Measurements from ENCODE around the gene CDH26.

The CDH26 gene

DNA sequence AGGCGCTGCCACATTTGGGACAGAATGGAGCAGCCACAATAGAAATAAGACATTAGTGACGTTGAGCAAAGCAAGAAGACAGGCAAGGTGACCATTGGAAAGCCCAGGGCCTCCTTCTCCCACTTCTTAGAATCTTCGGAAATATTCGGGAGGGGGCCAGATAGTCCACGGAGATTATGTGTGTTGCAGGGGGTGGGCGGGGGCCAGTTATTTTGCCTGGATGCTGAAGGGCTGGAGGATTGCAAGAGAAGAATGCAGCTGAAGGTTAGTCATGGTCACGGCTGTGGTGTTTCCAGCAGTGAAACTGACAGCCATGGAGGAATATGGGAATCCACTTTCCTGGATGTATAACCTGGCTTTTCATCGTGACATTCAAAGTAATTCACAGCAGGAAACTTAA lies 88.6 kb downstream of the CDH26 start:
- Histone ChIP-seq H3K9me2 (replicated peaks; ENCODE audit: insufficient read depth, low read length) (no peaks in the 10 kb centered on the region), H3K27ac (ENCODE audit: low read depth, low read length) (no peak overlapping the region), H3K79me2 (ENCODE audit: insufficient read depth, low read length) (no peaks in the 10 kb centered on the region), H3K4me3 (ENCODE audit: insufficient read depth, low read length, poor library complexity, severe bottlenecking) (no peak overlapping the region), H3F3A (ENCODE audit: insufficient read depth) (no peaks in the 10 kb centered on the region), H3K27me3 (ENCODE audit: low read length) (no peaks in the 10 kb centered on the region), H3K9me3 (ENCODE audit: insufficient read depth, low read length) (no peaks in the 10 kb centered on the region; the same call in 1 of the 2 replicates), H2AFZ (ENCODE audit: low read depth, low read length, severe bottlenecking) (no peak overlapping the region), H4K20me1 (ENCODE audit: low read depth, low read length) (no peaks in the 10 kb centered on the region), H3K4me2 (ENCODE audit: low read depth, low read length, poor library complexity, severe bottlenecking) (no peak overlapping the region), H3K9ac (ENCODE audit: low read length) (no peak overlapping the region), H3K36me3 (ENCODE audit: low read length) (no peaks in the 10 kb centered on the region)
- no peak for TF ChIP-seq EZH2phosphoT487 (conservative IDR thresholded peaks at IDR 0.05; ENCODE audit: low read length)
- TF ChIP-seq, protein P1, sequence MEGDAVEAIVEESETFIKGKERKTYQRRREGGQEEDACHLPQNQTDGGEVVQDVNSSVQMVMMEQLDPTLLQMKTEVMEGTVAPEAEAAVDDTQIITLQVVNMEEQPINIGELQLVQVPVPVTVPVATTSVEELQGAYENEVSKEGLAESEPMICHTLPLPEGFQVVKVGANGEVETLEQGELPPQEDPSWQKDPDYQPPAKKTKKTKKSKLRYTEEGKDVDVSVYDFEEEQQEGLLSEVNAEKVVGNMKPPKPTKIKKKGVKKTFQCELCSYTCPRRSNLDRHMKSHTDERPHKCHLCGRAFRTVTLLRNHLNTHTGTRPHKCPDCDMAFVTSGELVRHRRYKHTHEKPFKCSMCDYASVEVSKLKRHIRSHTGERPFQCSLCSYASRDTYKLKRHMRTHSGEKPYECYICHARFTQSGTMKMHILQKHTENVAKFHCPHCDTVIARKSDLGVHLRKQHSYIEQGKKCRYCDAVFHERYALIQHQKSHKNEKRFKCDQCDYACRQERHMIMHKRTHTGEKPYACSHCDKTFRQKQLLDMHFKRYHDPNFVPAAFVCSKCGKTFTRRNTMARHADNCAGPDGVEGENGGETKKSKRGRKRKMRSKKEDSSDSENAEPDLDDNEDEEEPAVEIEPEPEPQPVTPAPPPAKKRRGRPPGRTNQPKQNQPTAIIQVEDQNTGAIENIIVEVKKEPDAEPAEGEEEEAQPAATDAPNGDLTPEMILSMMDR (IDR thresholded peaks at IDR 0.05; ENCODE audit: insufficient read depth, low read length, poor library complexity, severe bottlenecking): no peak

DNA sequence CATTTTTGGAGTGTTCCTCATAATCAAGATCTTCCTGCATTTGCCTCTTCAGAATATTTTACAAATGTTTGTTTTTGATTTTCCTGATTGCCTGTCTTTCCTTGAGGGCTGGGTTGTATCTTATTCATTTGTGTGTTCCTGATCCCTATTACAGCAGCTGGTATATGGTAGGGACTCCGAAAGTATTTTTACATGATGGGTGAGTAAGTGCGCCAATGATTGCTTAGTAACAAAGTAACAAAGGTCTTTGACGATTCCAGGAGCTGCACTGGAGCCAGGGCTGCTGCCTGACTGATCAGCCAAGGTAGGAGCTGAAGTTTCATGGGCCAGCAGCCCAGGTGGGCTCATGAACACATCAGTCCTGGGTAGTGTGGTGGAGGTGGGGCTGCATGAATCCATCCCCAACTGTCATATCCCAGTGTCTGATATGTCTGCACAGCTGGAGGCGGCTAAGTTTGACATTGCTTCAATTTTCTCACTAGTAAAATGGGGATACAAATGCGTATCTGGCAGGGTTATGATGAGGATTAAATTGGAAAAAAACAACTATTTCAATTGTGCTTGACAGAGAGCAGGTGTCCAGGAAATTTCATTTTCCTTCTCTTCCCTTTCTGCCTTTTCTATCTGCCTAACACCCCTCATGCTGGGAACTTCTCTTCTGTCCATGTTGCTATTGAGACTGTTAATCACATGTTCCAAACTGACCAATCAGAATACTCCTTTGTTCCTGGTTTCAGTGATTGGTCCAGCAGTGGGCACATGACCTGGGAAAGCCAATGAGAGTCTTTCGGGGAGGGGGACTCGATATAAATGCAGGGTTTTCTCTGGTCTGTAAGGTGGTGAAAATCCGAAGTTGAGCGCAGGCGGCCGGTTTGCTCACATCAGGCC lies 90.7 kb downstream of the CDH26 start:
- no peak overlapping the region for H3K4me3 ChIP-seq (ENCODE audit: insufficient read depth, low read length, poor library complexity, severe bottlenecking)
- no peaks in the 10 kb centered on the region for H3K79me2 ChIP-seq (ENCODE audit: insufficient read depth, low read length)
- H3K36me3 ChIP-seq (ENCODE audit: low read length): no peaks in the 10 kb centered on the region
- H3K9me3 ChIP-seq (ENCODE audit: insufficient read depth, low read length): no peaks in the 10 kb centered on the region; the same call in 1 of the 2 replicates
- no peak overlapping the region for H3K4me2 ChIP-seq (ENCODE audit: low read depth, low read length, poor library complexity, severe bottlenecking)
- H3K27ac ChIP-seq (ENCODE audit: low read depth, low read length): no peak overlapping the region
- no peaks in the 10 kb centered on the region for H3F3A ChIP-seq (ENCODE audit: insufficient read depth)
- H3K27me3 ChIP-seq (ENCODE audit: low read length): no peaks in the 10 kb centered on the region
- TF ChIP-seq EZH2phosphoT487 (conservative IDR thresholded peaks at IDR 0.05; ENCODE audit: low read length): no peak
- TF ChIP-seq, protein P1 (IDR thresholded peaks at IDR 0.05; ENCODE audit: insufficient read depth, low read length, poor library complexity, severe bottlenecking): no peak
- H4K20me1 ChIP-seq (ENCODE audit: low read depth, low read length): no peaks in the 10 kb centered on the region
- no peaks in the 10 kb centered on the region for H3K9me2 ChIP-seq (replicated peaks; ENCODE audit: insufficient read depth, low read length)
- no peak overlapping the region for H2AFZ ChIP-seq (ENCODE audit: low read depth, low read length, severe bottlenecking)
- H3K9ac ChIP-seq (ENCODE audit: low read length): no peak overlapping the region

DNA sequence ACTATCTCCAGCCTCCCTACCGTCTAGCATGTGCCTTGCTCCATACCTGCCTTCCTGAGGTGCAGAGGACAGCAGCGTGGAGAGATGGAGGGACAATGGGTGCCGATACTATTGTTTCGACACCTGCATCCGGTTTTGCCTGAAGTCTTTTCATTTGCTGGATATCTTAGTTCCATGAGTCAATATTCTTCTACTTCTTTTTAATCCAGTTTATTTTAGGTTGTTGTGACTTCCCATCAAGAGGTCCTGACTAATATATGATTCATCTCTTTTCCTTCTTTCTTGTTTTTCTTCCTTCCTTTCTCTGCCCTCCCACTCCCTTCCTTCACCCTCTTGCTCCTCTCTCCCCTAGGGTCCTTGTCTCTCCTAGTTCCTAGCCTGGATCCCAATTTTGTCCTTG lies 91.4 kb downstream of the CDH26 start:
- H3K9ac ChIP-seq (ENCODE audit: low read length): no peak overlapping the region

More for the DNA sequence above, 91.4 kb downstream of the CDH26 start:
- Histone ChIP-seq H3K27me3 (ENCODE audit: low read length) (no peaks in the 10 kb centered on the region), H3K9me2 (replicated peaks; ENCODE audit: insufficient read depth, low read length) (no peaks in the 10 kb centered on the region), H3K4me3 (ENCODE audit: insufficient read depth, low read length, poor library complexity, severe bottlenecking) (no peak overlapping the region), H3F3A (ENCODE audit: insufficient read depth) (no peaks in the 10 kb centered on the region), H4K20me1 (ENCODE audit: low read depth, low read length) (no peaks in the 10 kb centered on the region), H3K9me3 (ENCODE audit: insufficient read depth, low read length) (no peaks in the 10 kb centered on the region), H3K4me2 (ENCODE audit: low read depth, low read length, poor library complexity, severe bottlenecking) (no peak overlapping the region), H3K36me3 (ENCODE audit: low read length) (no peaks in the 10 kb centered on the region), H3K27ac (ENCODE audit: low read depth, low read length) (no peak overlapping the region), H3K79me2 (ENCODE audit: insufficient read depth, low read length) (no peaks in the 10 kb centered on the region), H2AFZ (ENCODE audit: low read depth, low read length, severe bottlenecking) (no peak overlapping the region)
- no peak for TF ChIP-seq EZH2phosphoT487 (conservative IDR thresholded peaks at IDR 0.05; ENCODE audit: low read length)
- TF ChIP-seq, protein P1 (IDR thresholded peaks at IDR 0.05; ENCODE audit: insufficient read depth, low read length, poor library complexity, severe bottlenecking): no peak
